NT2/D1 (cell line): ENCODE measurements around the gene FSTL4.

Source experiments
- SUZ12 ChIP-seq: IDR thresholded peaks from 2 replicates; pipeline ENCODE4 v1.6.1; 2011; ENCODE audit not compliant: insufficient read length, insufficient read depth; ENCODE audit errors: extremely low read depth
- YY1 ChIP-seq: IDR thresholded peaks from 2 replicates; pipeline ENCODE4 v1.6.1; 2011; ENCODE audit not compliant: insufficient read length, insufficient read depth
- ZNF274 ChIP-seq: IDR thresholded peaks from 2 replicates; pipeline ENCODE4 v1.6.1; 2011; ENCODE audit warnings: mild to moderate bottlenecking, low read depth, low read length

GRCh38 chr5:133292300-133292699 lies 320.0 kb downstream of the FSTL4 start:
- TF ChIP-seq YY1 = no peak
- TF ChIP-seq SUZ12 = no peak
- TF ChIP-seq ZNF274 = no peak
